HG02943 (cell line): ENCODE results near the gene SUCO.

Experiments used
- ATAC-seq: cut with Tn5 transposase; IDR thresholded peaks from one replicate; pipeline ENCODE4 v1.9.1; 2021; ENCODE audit warnings: mild to moderate bottlenecking, low read depth, moderate library complexity; ENCODE audit not compliant: unreplicated experiment

SUCO gene

GRCh38 chr1:172638249-172638648 is 105.3 kb downstream of the SUCO start:
- no peak for ATAC-seq

DNA sequence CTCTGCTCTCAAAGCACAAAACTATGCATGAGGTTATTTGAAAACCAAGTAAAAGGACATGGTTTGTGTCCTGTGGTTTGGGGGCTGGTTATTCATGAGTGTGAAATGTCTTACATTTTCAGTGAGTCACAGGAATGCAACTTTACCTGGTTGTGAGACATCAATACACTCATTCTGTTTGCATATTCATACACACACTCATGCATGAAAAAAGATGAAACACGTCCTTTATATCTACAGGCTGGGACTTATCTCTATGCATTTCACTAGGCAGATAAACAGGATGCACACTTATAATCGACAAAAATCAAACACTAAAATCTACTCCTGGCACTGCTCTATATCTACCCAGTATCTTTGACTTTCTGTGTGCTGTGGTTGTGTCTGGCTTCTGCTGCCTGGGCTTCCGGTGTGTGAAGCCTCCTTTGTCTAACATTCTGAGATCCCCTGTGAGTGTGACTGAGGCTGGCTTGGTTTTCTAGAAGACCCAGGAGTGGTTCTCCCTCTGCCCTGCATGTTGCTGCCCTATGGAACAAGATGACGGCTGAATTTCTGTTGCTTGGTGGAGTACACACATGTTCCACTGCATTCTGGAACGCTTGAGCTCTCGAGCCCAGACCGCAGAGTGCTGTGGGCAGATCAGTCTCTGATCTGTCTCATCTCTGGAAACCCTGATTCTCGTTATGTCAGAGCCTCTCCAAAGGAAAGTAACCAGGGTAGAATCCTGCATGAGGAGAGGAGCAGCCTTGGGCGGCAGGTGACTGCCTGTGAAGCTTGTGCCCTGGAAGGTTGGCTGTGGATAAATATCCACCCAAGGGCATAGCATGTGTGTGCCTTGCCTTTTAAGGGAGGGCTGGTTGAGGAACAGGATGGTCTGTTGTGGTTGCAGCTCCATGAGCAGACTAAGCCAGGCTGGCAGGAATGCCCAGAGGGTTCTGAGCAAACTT is 106.2 kb downstream of the SUCO start:
- peak; percentile 52 for ATAC-seq

GRCh38 chr1:172640111-172640510 is 107.2 kb downstream of the SUCO start:
- no peak for ATAC-seq

GRCh38 chr1:172641492-172641891 is 108.5 kb downstream of the SUCO start:
- no peak for ATAC-seq

- no peak for ATAC-seq
These were observed 110.0 kb downstream of the SUCO start for GRCh38 chr1:172642970-172643369.

DNA sequence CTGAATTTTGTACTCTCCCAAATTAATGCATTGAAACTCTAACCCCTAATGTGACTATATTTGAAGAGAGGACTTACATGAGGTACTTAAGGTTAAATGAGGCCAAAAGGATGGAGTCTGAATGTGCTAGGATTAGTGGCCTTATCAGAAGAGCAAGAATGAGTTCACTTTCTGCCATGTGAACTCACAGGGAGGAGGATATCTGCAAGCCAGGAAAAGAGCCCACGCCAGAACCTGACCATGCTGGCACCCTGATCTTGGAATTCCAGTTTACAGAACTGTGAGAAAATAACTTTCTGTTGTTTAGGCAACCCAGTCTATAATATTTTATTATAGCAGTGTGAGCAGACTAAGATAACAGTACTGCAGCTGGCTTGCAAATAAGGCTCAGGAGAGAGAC is 113.7 kb downstream of the SUCO start:
- no peak for ATAC-seq

DNA sequence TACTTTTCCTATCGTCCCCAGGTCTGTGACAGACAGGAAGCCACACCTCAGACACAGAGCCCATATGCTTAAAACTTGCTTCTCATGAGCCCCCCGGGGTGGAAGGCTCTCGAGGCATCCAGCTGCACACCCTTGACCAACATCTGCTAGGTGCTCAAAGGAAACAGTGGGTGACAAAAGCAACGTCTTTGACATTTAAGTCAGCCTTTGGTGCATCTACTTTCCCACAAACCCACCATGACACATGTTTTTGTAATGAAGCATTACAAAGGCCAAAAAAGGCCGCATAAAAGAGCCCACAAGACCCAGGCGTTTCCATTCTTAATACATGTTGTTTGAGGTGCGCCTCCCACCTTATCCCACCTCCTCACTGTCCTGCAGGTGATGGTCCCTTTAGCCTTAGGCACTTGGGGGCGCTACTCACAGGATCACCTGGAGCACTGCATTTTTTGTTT is 114.2 kb downstream of the SUCO start:
- ATAC-seq: no peak

DNA sequence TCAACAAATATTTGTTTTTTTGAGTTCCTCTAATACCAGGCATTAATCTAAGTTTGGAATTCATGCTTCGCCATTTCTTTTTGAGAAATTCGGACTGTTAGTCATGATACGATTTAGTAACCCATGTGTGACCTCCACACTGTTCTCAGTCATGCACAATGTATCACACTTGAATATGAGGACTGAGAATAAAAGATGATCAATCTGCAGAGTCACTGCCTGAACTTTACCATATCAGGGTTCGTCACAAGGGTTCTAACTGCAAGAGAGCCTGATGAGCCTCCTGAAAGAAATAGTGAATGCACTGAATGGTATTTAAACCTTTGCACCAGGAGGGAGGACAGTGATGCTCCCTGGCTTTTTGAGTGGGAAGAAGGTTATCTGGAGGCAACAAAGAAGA is 115.0 kb downstream of the SUCO start:
- no peak for ATAC-seq

- ATAC-seq: no peak
These were observed 117.7 kb downstream of the SUCO start for GRCh38 chr1:172650474-172651193.

DNA sequence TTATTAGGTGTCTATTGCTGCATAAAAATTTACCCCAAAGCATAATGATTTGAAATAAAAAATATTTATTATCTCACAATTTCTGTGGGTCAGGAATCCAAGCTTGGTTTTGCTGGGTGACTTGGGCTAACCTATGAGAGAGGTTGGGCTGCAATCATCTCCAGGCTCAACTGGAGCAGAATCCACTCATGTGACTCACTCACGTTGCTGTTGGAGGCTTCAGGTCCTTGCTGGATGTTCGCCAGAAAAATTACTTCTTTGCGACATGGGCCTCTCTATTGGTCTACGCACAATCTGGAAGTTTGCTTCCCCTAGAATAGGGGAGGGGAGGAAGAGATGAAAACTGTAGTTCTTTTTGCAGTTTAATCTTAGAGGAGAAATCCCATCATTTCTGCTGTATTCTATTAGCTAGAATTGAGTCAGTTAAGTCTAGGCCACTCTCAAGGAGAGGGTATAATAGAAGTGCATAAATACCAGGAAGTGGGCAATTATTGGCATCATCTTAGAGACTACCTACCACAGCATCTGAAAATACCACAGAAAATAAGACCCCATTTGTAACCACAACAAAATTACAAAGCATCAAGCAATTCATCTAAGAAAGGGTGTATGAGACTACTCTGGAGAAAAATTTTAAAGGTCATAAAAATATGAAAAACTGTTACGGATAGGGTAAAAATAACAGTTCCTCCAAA is 120.2 kb downstream of the SUCO start:
- ATAC-seq: no peak

GRCh38 chr1:172654535-172654934 is 121.6 kb downstream of the SUCO start:
- no peak for ATAC-seq

DNA sequence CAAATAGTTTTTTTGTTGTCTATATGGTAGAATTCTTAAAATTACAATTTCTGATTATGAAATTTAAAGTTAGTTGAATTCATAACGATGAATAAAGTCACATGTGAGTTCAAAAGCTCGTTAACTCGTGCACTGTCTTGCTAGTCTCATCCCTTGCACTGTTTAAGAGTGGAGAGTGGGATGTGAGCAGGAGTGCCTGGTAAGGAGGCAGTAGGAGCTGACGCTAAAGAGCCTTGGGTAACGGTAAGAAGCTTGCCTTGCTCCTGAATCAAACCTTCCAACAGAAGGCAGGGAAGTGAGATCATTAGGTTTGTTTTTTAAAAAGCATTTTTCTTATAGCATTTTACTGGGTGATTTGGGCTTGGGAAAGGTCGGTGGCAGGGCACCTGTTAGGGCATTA is 123.6 kb downstream of the SUCO start:
- no peak for ATAC-seq

DNA sequence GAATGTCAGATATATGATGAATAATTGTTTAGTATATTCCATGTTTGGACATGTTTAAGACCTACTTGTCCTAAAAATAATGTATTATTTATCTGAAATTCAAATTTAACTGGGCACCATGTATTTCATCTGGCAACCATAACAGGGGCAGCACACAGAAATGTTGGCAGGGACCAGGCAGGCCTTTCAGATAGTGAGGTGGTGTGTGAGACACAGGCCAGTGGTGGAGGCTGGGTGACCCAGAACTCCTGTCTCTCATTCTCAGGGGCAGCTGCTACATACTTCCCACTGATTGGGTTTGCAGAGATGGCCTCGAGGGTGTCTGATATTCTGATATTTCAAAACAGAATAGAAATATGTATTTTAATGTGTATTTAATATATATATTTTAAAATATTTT is 124.6 kb downstream of the SUCO start:
- ATAC-seq: no peak

GRCh38 chr1:172658871-172659453 is 126.0 kb downstream of the SUCO start, which contains the start of gene FASLG:
TSS of gene FASLG (plus strand) at chr1:172659103. CDS start at chr1:172659202, 99 bp downstream.
- no peak for ATAC-seq

DNA sequence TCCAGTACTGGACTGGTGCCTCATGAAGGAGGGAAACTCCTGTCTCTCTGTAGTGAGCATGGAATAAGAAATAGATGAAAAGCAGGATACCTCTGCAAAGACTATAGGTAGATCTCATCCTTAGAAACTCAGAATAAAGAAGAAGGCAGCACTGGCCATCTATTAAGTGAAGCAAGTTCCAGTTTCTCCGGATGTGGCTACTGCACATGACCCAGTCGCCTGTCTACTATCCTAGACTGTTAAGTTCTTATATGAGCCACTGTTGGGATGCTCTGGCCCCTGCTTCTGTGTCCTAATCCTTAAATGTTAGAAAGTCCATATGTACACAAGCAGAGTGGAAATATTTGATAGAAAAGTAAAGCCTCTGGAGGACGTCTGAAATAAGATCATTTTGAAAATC is 128.2 kb downstream of the SUCO start:
- ATAC-seq: no peak
